ENCODE data around the gene NRP1. TPM values are rescaled to one million over a fixed set of nuclear protein-coding genes. Genes with fewer than 3 reads are reported as not detected.
"Not testable (repeated sequence)": the region's sequence is repeated elsewhere in the genome, so short reads cannot be mapped to it uniquely, and the experiment has no call there.

Gene NRP1
- total RNA-seq, 1 donor from 2014 or later = 209 TPM

DNA sequence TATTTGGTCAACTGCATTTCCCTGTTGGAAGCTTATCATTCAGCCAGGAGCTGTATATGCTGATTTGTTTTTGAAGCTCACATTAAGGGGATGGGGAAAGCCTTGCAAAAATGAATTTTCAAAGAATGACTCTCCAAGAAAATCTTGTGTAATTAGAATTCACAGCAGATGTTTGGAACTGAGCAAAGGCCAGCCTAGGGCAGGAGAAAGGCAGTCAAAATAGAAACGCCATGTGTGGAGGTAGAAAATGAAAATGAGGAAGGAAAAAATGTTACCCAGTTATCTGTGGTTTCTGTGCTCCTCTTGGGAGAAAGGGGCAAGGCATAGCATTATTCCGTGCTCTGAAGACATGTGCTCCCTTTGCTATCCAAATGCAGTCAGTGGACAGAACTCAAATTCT lies 93.5 kb downstream of the NRP1 start:
- DNase-seq (ENCODE audit: extremely low read depth, low read depth, low spot score) = no peak

- no peak for DNase-seq (ENCODE audit: extremely low read depth, low read depth, low spot score)
Measured at GRCh38 chr10:33240258-33240657, 94.2 kb downstream of the NRP1 start.

GRCh38 chr10:33239257-33239656 lies 95.2 kb downstream of the NRP1 start:
- no peak for DNase-seq (ENCODE audit: extremely low read depth, low read depth, low spot score)

- no peak for DNase-seq (ENCODE audit: extremely low read depth, low read depth, low spot score)
Measured at GRCh38 chr10:33238643-33239042, 95.8 kb downstream of the NRP1 start.

DNA sequence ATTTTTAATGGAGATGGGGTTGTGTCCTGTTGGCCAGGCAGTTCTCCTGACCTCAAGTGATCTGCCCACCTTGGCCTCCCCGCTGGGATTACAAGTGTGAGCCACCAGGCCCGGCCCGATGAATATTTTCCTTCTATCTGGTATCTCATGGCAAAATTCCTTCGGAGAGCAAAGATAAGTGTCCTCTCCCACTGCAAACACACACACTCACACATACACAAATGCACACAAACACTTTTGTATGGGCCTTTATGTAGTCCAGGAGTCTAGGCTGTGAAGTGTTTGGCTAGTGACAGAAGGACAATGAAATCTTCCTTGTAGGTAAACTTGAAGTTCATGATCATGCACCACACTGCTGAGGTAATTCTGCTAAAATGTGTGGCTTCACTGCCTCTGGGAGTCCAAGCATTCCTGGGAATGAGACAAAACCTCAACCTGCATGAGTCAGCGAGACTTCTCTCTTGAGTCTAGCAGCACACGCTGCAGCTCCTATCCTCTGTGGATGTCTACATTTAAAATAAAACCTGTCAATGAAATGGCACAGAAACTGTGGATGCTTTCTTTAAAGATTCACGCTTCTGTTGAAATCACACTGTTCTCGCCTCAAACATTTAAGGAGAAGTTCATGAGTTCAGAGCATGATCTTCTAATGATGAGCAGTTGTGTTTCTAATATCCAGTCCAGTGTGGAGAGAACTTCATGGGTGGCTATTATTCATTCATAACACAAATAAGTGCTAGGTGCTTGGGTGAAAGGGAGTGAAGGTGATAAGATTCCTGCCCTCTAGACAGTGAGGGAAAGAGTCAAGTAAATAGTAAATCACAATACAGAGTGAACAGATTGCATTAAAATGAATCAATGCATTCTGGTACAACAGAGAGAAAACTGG lies 96.5 kb downstream of the NRP1 start:
- DNase-seq (ENCODE audit: extremely low read depth, low read depth, low spot score) = no peak

- DNase-seq (ENCODE audit: extremely low read depth, low read depth, low spot score) = no peak
Measured at GRCh38 chr10:33236916-33237315, 97.6 kb downstream of the NRP1 start.

DNA sequence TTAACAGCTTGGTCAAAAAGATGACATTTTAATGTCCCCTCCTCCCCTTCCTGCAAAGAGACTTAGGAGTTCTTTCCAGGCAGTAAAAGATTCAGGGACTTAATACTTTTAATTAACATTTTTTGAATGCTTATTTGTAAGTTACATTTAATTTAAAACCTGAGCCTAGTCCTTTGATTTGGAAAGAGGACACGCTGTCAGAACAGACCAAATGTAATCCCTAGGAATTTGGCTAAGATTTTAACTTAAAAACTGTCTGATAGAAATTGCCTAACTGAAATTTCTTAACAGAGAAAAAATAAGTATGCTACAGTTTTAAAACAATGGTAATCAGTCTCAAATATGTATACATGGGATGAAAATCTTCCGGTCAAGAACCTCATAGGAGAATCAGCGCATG lies 98.5 kb downstream of the NRP1 start:
- no peak for DNase-seq (ENCODE audit: extremely low read depth, low read depth, low spot score)

GRCh38 chr10:33235251-33235884 lies 99.1 kb downstream of the NRP1 start:
- no peak for DNase-seq (ENCODE audit: extremely low read depth, low read depth, low spot score)

GRCh38 chr10:33234831-33235237 lies 99.6 kb downstream of the NRP1 start:
- no peak for DNase-seq (ENCODE audit: extremely low read depth, low read depth, low spot score)

GRCh38 chr10:33233635-33234034 lies 100.8 kb downstream of the NRP1 start:
- DNase-seq (ENCODE audit: extremely low read depth, low read depth, low spot score) = no peak

- DNase-seq (ENCODE audit: extremely low read depth, low read depth, low spot score) = no peak
Measured at GRCh38 chr10:33233221-33233620, 101.2 kb downstream of the NRP1 start.

DNA sequence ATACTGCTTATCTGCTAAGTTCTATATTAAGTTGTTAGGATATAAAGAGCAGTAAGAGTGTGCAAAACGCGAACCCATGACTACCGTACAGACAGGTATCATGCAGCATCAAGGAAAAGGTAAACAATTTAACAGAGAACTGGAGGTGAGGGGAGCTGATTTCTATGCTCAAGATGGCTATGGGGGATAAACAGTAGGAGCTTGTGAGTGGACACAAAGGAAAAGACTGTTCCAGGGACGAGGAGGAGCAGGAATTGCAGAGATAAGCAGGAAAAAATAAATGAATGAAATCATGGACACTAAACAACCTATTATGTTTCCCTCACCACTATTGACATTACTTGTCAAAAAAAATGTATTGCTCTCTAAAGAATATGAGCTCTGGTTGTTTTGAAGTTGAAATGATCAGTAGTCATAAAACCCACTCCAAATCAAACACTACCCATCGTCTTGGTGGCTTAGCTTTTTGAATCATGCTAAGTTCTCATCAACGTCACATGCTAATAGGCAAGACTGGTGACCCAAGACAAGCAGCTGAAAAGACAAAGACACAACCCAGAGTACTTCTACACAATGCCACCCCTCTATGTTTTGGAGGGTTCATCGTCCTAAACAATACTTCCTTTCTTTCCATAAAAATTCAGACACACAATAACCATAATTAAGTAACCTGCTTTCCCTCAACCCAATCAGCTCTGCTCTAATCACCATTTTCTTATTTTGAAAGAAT lies 102.7 kb downstream of the NRP1 start:
- no peak for DNase-seq (ENCODE audit: extremely low read depth, low read depth, low spot score)

DNA sequence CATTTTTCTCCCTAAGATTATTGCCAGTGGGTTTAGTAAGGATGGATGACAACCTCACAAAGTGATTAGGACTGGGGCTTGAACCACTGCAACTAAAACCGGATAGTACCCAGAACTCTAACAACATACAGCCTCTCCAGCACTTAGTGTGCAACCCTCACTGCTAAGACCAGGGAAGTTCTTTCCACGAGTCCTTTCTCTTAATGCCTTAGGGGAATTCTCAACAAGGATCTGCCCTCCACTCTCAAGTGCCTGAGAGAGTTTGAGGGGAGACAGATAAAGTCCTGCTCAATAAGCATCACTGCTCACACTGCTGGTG lies 104.6 kb downstream of the NRP1 start:
- DNase-seq (ENCODE audit: extremely low read depth, low read depth, low spot score) = no peak

- no peak for DNase-seq (ENCODE audit: extremely low read depth, low read depth, low spot score)
Measured at GRCh38 chr10:33229252-33229948, 105.1 kb downstream of the NRP1 start.

GRCh38 chr10:33228426-33228825 lies 106.0 kb downstream of the NRP1 start:
- no peak for DNase-seq (ENCODE audit: extremely low read depth, low read depth, low spot score)

DNA sequence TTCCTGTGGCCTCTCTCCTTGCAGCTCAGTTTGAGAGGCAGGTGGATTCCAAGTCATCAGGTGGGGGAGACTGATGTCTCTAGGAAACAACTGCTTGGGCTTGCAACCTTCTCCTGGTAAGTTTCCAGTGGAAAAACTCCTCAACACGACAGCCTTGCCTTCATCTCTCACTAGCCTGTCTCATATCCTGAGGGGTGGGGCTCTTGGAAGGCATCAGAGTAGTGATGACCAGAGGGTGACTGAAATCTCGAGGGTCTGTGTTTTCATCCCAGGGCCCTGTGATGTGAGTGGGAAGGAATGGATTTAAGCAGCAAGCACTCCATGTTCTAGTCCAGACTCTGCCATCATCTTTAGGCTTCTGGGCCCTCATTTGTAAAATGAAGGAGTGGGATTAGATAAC lies 107.0 kb downstream of the NRP1 start:
- DNase-seq (ENCODE audit: extremely low read depth, low read depth, low spot score) = no peak

- no peak for DNase-seq (ENCODE audit: extremely low read depth, low read depth, low spot score)
Measured at GRCh38 chr10:33224251-33224965, 110.1 kb downstream of the NRP1 start.

- no peak for DNase-seq (ENCODE audit: extremely low read depth, low read depth, low spot score)
Measured at GRCh38 chr10:33223326-33224000, 111.0 kb downstream of the NRP1 start.

- not testable (repeated sequence) for DNase-seq (ENCODE audit: extremely low read depth, low read depth, low spot score)
Measured at GRCh38 chr10:33222304-33222703, 112.2 kb downstream of the NRP1 start.

DNA sequence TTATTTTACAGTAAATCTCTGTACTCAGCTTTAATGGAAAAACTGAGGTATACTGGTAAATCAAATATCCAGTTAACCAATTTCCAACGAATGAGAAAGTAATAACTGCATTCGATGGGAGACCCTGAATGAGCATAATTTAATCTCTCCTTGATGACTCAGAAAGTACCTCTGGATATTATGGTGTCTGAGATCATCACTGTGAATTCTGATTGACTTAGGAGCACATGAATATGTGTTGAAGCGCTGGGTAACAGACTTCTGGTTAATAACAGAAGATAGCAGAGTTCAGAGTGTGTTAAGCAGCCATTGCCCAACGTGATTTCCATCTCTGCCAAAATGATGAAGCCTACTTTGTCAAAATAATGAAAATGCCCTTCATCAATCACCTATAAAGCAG lies 116.6 kb downstream of the NRP1 start:
- no peak for DNase-seq (ENCODE audit: extremely low read depth, low read depth, low spot score)
